Subcutaneous adipose tissue (tissue), 4 donors: Measurements from ENCODE around the gene ZNF560. TPM values are rescaled to one million over a fixed set of nuclear protein-coding genes. Genes with fewer than 3 reads are reported as not detected.

ENCODE experiments used
- total RNA-seq, 4 donors: library from RNA; depleted of rRNA; stranded (reverse); fragments of >200 nt; gene quantifications; one replicate each; pipeline ENCODE4 v1.1.0, GENCODE V29; 2016
- TF ChIP-seq, protein P1 (sequence below): fragments of 450-650 bp; IDR thresholded peaks from one replicate; pipeline ENCODE4 v1.5.1; 2016; ENCODE audit warnings: low read depth, mild to moderate bottlenecking, control low read depth, antibody characterized with exemption, moderate library complexity

The ZNF560 gene
- not detected for total RNA-seq

GRCh38 chr19:9498183-9498902 is at the start of gene ZNF560:
Gene ZNF560 (minus strand): TSS chr19:9498616. CDS start chr19:9475313, 23,303 bp downstream.
- TF ChIP-seq, protein P1, sequence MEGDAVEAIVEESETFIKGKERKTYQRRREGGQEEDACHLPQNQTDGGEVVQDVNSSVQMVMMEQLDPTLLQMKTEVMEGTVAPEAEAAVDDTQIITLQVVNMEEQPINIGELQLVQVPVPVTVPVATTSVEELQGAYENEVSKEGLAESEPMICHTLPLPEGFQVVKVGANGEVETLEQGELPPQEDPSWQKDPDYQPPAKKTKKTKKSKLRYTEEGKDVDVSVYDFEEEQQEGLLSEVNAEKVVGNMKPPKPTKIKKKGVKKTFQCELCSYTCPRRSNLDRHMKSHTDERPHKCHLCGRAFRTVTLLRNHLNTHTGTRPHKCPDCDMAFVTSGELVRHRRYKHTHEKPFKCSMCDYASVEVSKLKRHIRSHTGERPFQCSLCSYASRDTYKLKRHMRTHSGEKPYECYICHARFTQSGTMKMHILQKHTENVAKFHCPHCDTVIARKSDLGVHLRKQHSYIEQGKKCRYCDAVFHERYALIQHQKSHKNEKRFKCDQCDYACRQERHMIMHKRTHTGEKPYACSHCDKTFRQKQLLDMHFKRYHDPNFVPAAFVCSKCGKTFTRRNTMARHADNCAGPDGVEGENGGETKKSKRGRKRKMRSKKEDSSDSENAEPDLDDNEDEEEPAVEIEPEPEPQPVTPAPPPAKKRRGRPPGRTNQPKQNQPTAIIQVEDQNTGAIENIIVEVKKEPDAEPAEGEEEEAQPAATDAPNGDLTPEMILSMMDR = no peak

DNA sequence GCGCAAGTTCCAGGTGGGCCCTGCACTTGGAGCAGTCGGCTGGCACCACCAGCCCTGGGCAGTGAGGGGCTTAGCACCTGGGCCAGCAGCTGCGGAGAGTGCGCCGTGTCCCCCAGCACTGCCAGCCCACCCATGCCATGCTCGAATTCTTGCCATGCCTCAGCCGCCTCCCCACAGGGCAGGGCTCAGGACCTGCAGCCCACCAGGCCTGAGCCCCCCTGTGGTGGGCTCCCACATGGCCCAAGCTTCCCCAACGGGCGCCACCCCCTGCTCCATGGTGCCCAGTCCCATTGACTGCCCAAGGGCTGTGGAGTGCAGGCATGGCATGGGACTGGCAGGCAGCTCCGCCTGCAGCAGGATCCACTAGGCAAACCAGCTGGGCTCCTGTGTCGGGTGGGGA is 49.5 kb upstream of the ZNF560 start:
- TF ChIP-seq, protein P1 = no peak

DNA sequence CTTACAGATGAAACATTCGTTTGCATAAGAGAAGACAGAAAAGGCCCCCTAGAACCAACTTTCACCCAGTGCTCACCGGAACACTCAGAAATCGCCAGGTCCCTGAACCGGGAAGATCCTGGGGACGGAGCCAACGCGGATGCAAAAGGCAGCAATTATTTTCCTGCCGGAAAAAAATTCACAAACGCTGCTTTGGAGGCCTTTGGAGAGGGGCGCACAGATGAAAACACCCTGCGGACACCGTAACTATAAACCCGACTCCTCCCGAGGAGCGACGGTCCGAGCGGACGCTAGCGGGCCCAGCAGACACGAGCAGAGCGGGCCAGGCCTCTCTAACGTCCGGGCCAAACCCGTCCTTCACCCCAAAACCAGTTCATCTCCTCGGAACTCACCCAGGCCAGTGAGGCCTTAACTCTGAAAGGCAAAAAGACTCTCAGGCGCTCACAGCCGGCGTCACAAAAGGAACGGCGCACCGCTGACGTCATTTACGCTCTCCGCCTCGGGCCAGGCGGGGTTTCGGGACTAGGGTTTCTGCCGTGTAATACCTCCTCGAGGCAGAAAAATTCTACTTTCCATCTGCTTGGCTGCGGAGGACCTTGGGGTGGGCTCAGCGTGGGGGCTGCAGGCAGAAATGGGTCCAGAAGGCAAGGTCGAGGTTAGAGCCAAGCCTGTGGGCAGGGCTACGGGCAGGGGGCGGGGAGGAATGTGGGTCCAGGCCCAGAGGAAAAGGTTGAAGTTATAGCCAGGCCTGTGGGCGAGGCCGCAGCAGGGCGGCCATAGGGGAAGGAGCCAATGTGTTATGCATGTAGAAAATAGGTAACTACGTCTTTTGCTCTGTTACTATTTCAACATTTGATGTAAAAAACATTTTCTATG is 40.0 kb upstream of the ZNF560 start, which contains the start of gene ZNF426:
ZNF426 (minus strand) TSS at position 463 of the 876 bp plus-strand sequence. CDS start 2,413 bp downstream, outside the sequence.
- TF ChIP-seq, protein P1 = no peak

GRCh38 chr19:9535934-9536333 is 37.5 kb upstream of the ZNF560 start:
- TF ChIP-seq, protein P1 = no peak

GRCh38 chr19:9531933-9532332 is 33.5 kb upstream of the ZNF560 start:
- TF ChIP-seq, protein P1 = no peak

- TF ChIP-seq, protein P1 = no peak
These were observed 30.4 kb upstream of the ZNF560 start for GRCh38 chr19:9528757-9529336.
